MM.1S (cell line): ENCODE data around the gene PIK3R2.

Source experiments
- EZH2 ChIP-seq: fragments of 300-600 bp; sonication (generic); optimal IDR thresholded peaks from 2 replicates; pipeline ENCODE3; 2017; ENCODE audit warnings: low read depth, mild to moderate bottlenecking, antibody characterized with exemption, low read length, mixed read lengths
- TF ChIP-seq, protein P1 (sequence below): fragments of 300-600 bp; sonication (generic); IDR thresholded peaks from 2 replicates; pipeline ENCODE4 v1.5.1; 2016; ENCODE audit warnings: antibody characterized with exemption, low read length, mixed read lengths

DNA sequence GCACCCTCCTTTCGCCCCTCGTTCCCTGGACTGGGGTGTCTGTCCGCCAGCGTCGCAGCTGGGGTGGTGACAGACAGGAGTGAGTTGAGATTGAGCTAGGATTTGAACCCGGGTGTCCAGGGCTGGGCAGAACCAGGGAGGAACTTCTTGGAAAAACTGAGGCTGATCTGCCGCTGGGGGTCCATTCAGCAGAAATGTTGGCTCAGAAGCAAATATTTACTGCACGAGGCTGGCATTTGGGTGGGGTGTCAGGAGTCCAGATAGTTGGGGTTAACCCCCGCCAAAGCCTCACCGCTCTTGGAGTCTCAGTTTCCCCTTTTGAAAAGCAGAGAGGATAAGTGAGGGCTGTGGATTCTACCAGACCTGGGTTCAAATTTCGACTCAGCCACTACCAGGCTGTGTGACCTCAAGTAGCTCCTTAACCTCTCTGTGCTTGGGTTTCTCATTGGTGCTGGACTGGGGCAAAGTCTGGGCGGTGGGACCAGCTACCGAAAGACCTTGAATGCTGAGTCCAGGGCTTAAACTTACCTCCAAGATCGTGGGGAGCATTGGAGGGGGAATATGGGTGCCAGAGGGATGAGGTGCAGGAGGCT, 34.4 kb upstream of the PIK3R2 start:
- TF ChIP-seq EZH2 = no peak
- TF ChIP-seq, protein P1, sequence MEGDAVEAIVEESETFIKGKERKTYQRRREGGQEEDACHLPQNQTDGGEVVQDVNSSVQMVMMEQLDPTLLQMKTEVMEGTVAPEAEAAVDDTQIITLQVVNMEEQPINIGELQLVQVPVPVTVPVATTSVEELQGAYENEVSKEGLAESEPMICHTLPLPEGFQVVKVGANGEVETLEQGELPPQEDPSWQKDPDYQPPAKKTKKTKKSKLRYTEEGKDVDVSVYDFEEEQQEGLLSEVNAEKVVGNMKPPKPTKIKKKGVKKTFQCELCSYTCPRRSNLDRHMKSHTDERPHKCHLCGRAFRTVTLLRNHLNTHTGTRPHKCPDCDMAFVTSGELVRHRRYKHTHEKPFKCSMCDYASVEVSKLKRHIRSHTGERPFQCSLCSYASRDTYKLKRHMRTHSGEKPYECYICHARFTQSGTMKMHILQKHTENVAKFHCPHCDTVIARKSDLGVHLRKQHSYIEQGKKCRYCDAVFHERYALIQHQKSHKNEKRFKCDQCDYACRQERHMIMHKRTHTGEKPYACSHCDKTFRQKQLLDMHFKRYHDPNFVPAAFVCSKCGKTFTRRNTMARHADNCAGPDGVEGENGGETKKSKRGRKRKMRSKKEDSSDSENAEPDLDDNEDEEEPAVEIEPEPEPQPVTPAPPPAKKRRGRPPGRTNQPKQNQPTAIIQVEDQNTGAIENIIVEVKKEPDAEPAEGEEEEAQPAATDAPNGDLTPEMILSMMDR = no peak
